HCT116 (cell line): ENCODE results near the gene ATP13A4. TPM values are rescaled to one million over a fixed set of nuclear protein-coding genes. Genes with fewer than 3 reads are reported as not detected.

Experiments
- ATAC-seq: fragments of 200-7000 bp; cut with Tn5 transposase; 2 replicates; pipeline ENCODE4 v1.9.1; 2020; ENCODE audit warnings: mild to moderate bottlenecking, moderate library complexity
- BruUV-seq: library from RNA; stranded (reverse); fragments of 400-500 nt; replicated peaks from 2 replicates; lab custom pipeline; 2021; lab: Mats Ljungman, UMichigan
- CTCF ChIA-PET: fragments of 300-600 bp; sonication (Branson Sonifier 250); formaldehyde crosslinking; loops from one replicate; lab custom pipeline; 2021; ENCODE audit warnings: antibody characterized with exemption; lab: Charles Lee
- POLR2A ChIA-PET: fragments of 300-600, 350-600 bp; sonication (Branson Sonifier 250); formaldehyde crosslinking; loops from one replicate; lab custom pipeline; 2021; ENCODE audit warnings: antibody characterized with exemption; lab: Charles Lee
- RAD21 ChIA-PET, 2 experiments: fragments of 300-600 bp; sonication (Branson Sonifier 250); formaldehyde crosslinking; loops; one replicate each; lab custom pipeline; 2023; ENCODE audit warnings: low total read pairs in 2 of 2; ENCODE audit not compliant: uncharacterized antibody in 2 of 2, unreplicated experiment in 2 of 2, low non-redundant PET in 1 of 2; lab: Charles Lee
- DNase-seq: peaks from one replicate; pipeline ENCODE4 v3.0.0-alpha.2; 2010; ENCODE audit warnings: low read depth, low spot score
- H2AFZ ChIP-seq: fragments of 200-600 bp; shearing (Covaris generic), sonication (generic); 2 replicates; pipeline ENCODE4 v1.6.1; 2017; ENCODE audit warnings: low read depth, mixed run types, mixed read lengths, antibody characterized with exemption, low read length; ENCODE audit not compliant: poor library complexity, severe bottlenecking
- H3K27ac ChIP-seq: 2 replicates; pipeline ENCODE4 v1.5.1; 2012; ENCODE audit warnings: low read depth, low read length
- H3K27me3 ChIP-seq: fragments of 200-600 bp; sonication (generic); 2 replicates; pipeline ENCODE4 v1.6.1; 2016; ENCODE audit warnings: mixed run types, low read length, mixed read lengths; ENCODE audit not compliant: insufficient read depth
- H3K36me3 ChIP-seq, 2 experiments: fragments of 200-500 bp in 1 of 2; fragments of 200-600 bp in 1 of 2; sonication (Bioruptor generic) in 1 of 2; sonication (generic) in 1 of 2; 2 replicates each; pipeline versions ENCODE4 v1.5.1 to v1.6.1; 2014 to 2016; ENCODE audit warnings: low read length in 2 of 2, inconsistent platforms in 1 of 2, mixed read lengths in 1 of 2, mixed run types in 1 of 2; ENCODE audit not compliant: insufficient read depth in 2 of 2, control insufficient read depth in 1 of 2
- H3K4me1 ChIP-seq, 2 experiments: fragments of 200-600 bp in 1 of 2; sonication (generic) in 1 of 2; 2 replicates each; pipeline versions ENCODE4 v1.5.1 to v1.6.1; 2012 to 2017; ENCODE audit warnings: low read length in 2 of 2, inconsistent platforms in 1 of 2, mild to moderate bottlenecking in 1 of 2, mixed read lengths in 1 of 2, mixed run types in 1 of 2, moderate library complexity in 1 of 2; ENCODE audit not compliant: insufficient read depth in 2 of 2, control insufficient read depth in 1 of 2
- H3K4me2 ChIP-seq: fragments of 200-600 bp; sonication (generic); 2 replicates; pipeline ENCODE4 v1.6.1; 2017; ENCODE audit warnings: mixed run types, low read length, mixed read lengths
- H3K4me3 ChIP-seq, 2 experiments: fragments of 200-600 bp in 1 of 2; sonication (generic) in 1 of 2; replicated peaks in 1 of 2; 2 replicates each; pipeline ENCODE4 v1.5.1; 2011 to 2016; ENCODE audit warnings: low read length in 2 of 2, control low read depth in 1 of 2, low read depth in 1 of 2, mild to moderate bottlenecking in 1 of 2, mixed read lengths in 1 of 2, mixed run types in 1 of 2
- H3K79me2 ChIP-seq: fragments of 200-600 bp; sonication (generic); 2 replicates; pipeline ENCODE4 v1.6.1; 2017; ENCODE audit warnings: mild to moderate bottlenecking, mixed run types, low read length, moderate library complexity, mixed read lengths; ENCODE audit not compliant: insufficient read depth
- H3K9ac ChIP-seq: fragments of 200-600 bp; sonication (generic); 2 replicates; pipeline ENCODE4 v1.6.1; 2016; ENCODE audit warnings: low read length, mixed read lengths
- H3K9me2 ChIP-seq: fragments of 200-600 bp; sonication (generic), shearing (Covaris generic); 2 replicates; pipeline ENCODE4 v1.6.1; 2017; ENCODE audit warnings: mixed run types, mild to moderate bottlenecking, moderate library complexity; ENCODE audit not compliant: insufficient read depth
- H3K9me3 ChIP-seq, 2 experiments: fragments of 200-500 bp in 1 of 2; fragments of 200-600 bp in 1 of 2; sonication (Bioruptor generic) in 1 of 2; sonication (generic) in 1 of 2; 2 replicates each; pipeline ENCODE4 v1.6.1; 2014 to 2017; ENCODE audit warnings: low read length in 2 of 2, mixed read lengths in 2 of 2, inconsistent platforms in 1 of 2, low read depth in 1 of 2, mild to moderate bottlenecking in 1 of 2, mixed run types in 1 of 2, moderate library complexity in 1 of 2; ENCODE audit not compliant: control insufficient read depth in 1 of 2, insufficient read depth in 1 of 2
- H4K20me1 ChIP-seq: fragments of 200-600 bp; sonication (generic), shearing (Covaris generic); 2 replicates; pipeline ENCODE4 v1.6.1; 2017; ENCODE audit warnings: mixed run types, mild to moderate bottlenecking, moderate library complexity; ENCODE audit not compliant: insufficient read depth
- CBX3 ChIP-seq: IDR thresholded peaks from 2 replicates; pipeline ENCODE4 v1.6.1; 2012; ENCODE audit warnings: low read depth
- EGR1 ChIP-seq: IDR thresholded peaks from 2 replicates; pipeline ENCODE4 v1.6.1; 2012; ENCODE audit warnings: low read depth
- ELF1 ChIP-seq: IDR thresholded peaks from 2 replicates; pipeline ENCODE4 v1.6.1; 2012; ENCODE audit warnings: low read depth, borderline replicate concordance
- EZH2 ChIP-seq: fragments of 200-600 bp; sonication (generic); IDR thresholded peaks from 2 replicates; pipeline ENCODE4 v1.6.1; 2017; ENCODE audit warnings: antibody characterized with exemption, mixed run types
- JUND ChIP-seq: IDR thresholded peaks from 2 replicates; pipeline ENCODE4 v1.6.1; 2012
- POLR2AphosphoS5 ChIP-seq: IDR thresholded peaks from 2 replicates; pipeline ENCODE4 v1.6.1; 2011; ENCODE audit warnings: mild to moderate bottlenecking, low read depth, low read length, moderate library complexity
- RAD21 ChIP-seq: IDR thresholded peaks from 2 replicates; pipeline ENCODE4 v1.6.1; 2012; ENCODE audit warnings: low read depth, mild to moderate bottlenecking
- SP1 ChIP-seq: IDR thresholded peaks from 2 replicates; pipeline ENCODE4 v1.6.1; 2012; ENCODE audit warnings: low read depth
- SRF ChIP-seq: IDR thresholded peaks from 2 replicates; pipeline ENCODE4 v1.6.1; 2012; ENCODE audit warnings: low read depth
- TCF7L2 ChIP-seq: IDR thresholded peaks from 2 replicates; pipeline ENCODE4 v1.7.0; 2011; ENCODE audit warnings: borderline replicate concordance, inconsistent platforms; ENCODE audit not compliant: insufficient read depth, insufficient read length; ENCODE audit errors: extremely low read depth
- YY1 ChIP-seq: IDR thresholded peaks from 2 replicates; pipeline ENCODE4 v1.6.1; 2011; ENCODE audit warnings: low read length, low read depth, moderate library complexity, mild to moderate bottlenecking; ENCODE audit not compliant: insufficient replicate concordance; ENCODE audit errors: extremely low read depth
- ZNF274 ChIP-seq: fragments of 200-500 bp; sonication (Bioruptor generic); IDR thresholded peaks from 2 replicates; pipeline ENCODE4 v1.6.1; 2014; ENCODE audit warnings: mild to moderate bottlenecking, low read depth, low read length, inconsistent platforms
- intact Hi-C: fragments of 100-400 bp; cut with micrococcal nuclease; formaldehyde crosslinking; loops from 2 replicates; pipeline ENCODE4 v1.10.0; 2022
- total RNA-seq: library from RNA; stranded (reverse); gene quantifications from one replicate; pipeline ENCODE4 v1.2.1, GENCODE V29; 2021; ENCODE audit not compliant: unreplicated experiment
- TF ChIP-seq, protein P1 (sequence below), 3 experiments: fragments of 200-600 bp in 1 of 3; sonication (generic) in 1 of 3; IDR thresholded peaks in 2 of 3; conservative IDR thresholded peaks in 1 of 3; 2 replicates each; pipeline ENCODE4 v1.5.1; 2012 to 2017; ENCODE audit warnings: low read depth in 2 of 3, low read length in 2 of 3, antibody characterized with exemption in 1 of 3, borderline replicate concordance in 1 of 3, control low read depth in 1 of 3, mild to moderate bottlenecking in 1 of 3, mixed read lengths in 1 of 3, mixed run types in 1 of 3, moderate library complexity in 1 of 3; ENCODE audit not compliant: insufficient read depth in 1 of 3

Gene ATP13A4
- total RNA-seq, 1 experiment from 2014 or later: 0.15 TPM

DNA sequence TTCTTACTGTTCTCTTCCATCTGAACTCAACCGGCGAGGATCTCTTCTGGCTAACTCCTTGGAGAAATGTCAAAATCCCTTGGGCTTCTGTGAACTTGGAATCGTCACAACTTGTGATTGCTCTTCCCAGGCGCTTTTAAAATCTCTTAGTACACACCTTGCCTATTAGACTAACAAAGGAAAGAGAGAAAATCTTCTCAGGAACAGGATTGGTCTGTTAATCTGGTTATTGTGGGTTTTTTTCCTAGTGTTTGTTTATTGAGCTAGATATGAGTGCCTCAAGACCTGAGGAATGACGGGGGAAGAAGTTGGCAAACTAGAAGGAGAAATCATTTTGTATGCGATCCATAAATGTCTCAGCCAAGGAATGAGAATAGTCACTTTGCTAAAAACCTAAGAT is 176.0 kb downstream of the ATP13A4 start, which contains the start of gene ATP13A5:
TSS of gene ATP13A5 (minus strand) at position 48 of the 400 bp plus-strand sequence. CDS start at position 20, 28 bp downstream.
- peaks cover 67% of the 10 kb centered on the region for H3K27me3 ChIP-seq
- POLR2A ChIA-PET: no interaction called here

More for the DNA sequence above, 176.0 kb downstream of the ATP13A4 start, which contains the start of gene ATP13A5:
- Histone ChIP-seq H3K36me3 (no peaks in the 10 kb centered on the region), H3K79me2 (no peaks in the 10 kb centered on the region), H3K4me1 (no peaks in the 10 kb centered on the region), H2AFZ (no peak within 1 kb of the TSS), H3K9me3 (no peaks in the 10 kb centered on the region)
- RAD21 ChIA-PET: no interaction called here
- intact Hi-C loops: no loop called here
- TF ChIP-seq CBX3 (no peak), POLR2AphosphoS5 (no peak), SRF (no peak), SP1 (no peak), EGR1 (no peak), EZH2 (no peak), ZNF274 (no peak), ELF1 (no peak), JUND (no peak), TCF7L2 (no peak), YY1 (no peak), RAD21 (no peak)
- TF ChIP-seq, protein P1, sequence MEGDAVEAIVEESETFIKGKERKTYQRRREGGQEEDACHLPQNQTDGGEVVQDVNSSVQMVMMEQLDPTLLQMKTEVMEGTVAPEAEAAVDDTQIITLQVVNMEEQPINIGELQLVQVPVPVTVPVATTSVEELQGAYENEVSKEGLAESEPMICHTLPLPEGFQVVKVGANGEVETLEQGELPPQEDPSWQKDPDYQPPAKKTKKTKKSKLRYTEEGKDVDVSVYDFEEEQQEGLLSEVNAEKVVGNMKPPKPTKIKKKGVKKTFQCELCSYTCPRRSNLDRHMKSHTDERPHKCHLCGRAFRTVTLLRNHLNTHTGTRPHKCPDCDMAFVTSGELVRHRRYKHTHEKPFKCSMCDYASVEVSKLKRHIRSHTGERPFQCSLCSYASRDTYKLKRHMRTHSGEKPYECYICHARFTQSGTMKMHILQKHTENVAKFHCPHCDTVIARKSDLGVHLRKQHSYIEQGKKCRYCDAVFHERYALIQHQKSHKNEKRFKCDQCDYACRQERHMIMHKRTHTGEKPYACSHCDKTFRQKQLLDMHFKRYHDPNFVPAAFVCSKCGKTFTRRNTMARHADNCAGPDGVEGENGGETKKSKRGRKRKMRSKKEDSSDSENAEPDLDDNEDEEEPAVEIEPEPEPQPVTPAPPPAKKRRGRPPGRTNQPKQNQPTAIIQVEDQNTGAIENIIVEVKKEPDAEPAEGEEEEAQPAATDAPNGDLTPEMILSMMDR (IDR thresholded peaks at IDR 0.05 in 2 of 3, conservative IDR thresholded peaks at IDR 0.05 in 1 of 3; ENCODE audit: borderline replicate concordance in 1 of 3, insufficient read depth in 1 of 3, low read depth in 2 of 3, low read length in 2 of 3): no peak
- TF ChIP-seq, all 23 proteins: peak for 0
- H4K20me1 ChIP-seq: no peaks in the 10 kb centered on the region
- H3K9me2 ChIP-seq: no peaks in the 10 kb centered on the region
- no TSS peak for BruUV-seq
- H3K27ac ChIP-seq: no peak within 1 kb of the TSS
- H3K4me3 ChIP-seq: no peak within 1 kb of the TSS
- no peak within 1 kb of the TSS for H3K9ac ChIP-seq
- DNase-seq: no peak
- CTCF ChIA-PET: no interaction called here
- H3K4me2 ChIP-seq: no peak within 1 kb of the TSS
- ATAC-seq: no peak
